Mammary microvascular endothelial cell (primary cell): ENCODE measurements around the gene STAU1. TPM values are rescaled to one million over a fixed set of nuclear protein-coding genes. Genes with fewer than 3 reads are reported as not detected.

Source experiments
- total RNA-seq: library from RNA; depleted of rRNA; stranded (reverse); fragments of >200 nt; gene quantifications from 2 replicates; pipeline ENCODE4 v1.2.3, GENCODE V29; 2015

STAU1 gene, protein sequence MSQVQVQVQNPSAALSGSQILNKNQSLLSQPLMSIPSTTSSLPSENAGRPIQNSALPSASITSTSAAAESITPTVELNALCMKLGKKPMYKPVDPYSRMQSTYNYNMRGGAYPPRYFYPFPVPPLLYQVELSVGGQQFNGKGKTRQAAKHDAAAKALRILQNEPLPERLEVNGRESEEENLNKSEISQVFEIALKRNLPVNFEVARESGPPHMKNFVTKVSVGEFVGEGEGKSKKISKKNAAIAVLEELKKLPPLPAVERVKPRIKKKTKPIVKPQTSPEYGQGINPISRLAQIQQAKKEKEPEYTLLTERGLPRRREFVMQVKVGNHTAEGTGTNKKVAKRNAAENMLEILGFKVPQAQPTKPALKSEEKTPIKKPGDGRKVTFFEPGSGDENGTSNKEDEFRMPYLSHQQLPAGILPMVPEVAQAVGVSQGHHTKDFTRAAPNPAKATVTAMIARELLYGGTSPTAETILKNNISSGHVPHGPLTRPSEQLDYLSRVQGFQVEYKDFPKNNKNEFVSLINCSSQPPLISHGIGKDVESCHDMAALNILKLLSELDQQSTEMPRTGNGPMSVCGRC
- 54.1 and 57.6 TPM in 2 replicates for total RNA-seq

DNA sequence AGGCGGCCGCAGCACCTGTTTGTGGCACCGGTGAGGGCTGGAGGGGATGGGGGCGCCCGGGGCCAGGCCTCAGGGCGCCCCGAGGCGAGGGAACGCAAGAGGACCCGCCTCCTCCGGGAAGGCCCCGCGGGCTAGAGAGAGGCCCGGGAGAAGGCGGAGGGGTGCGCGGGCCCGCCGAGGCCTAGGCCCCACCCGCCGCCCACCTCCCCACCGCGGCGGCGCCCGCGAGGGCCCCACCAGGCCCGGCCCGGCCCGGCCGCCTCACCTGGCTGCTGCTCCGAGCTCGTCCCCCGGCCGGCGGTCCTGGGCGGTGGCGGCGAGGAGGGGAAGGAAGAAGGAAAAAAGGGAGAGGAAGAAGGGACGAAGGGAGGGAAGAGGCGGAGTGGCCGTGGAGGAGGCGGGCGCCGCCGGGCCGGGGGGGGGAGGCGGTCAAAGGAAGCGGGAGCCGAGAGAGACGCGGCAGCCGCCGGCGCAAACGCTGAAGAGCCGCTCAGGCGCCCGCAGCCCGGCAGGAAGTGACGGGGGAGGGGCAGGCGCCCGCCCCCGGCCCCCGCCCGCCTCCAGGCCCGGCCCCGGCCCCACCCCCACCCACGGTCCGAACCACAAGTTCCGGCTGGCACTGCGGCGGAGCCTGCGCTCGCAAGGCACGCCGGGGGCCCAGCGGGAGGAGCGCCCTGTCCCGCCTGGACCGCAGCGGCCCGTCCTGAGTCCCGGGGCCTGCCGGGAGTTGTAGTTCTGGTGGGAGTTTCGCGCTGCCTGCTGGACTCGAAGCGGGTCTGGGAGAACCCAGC lies at the start of gene STAU1:
Gene STAU1, minus strand, starts transcription at position 484 of the 791 bp plus-strand sequence. CDS start 22,133 bp downstream, outside the sequence.

GRCh38 chr20:49219091-49219923 lies 31.2 kb upstream of the STAU1 start, which contains the start of gene DDX27:
TSS of gene DDX27 (plus strand) at chr20:49219416. CDS start at chr20:49219449, 33 bp downstream.

Other genes with a start within 250 kb of the STAU1 start
- 172 and 179 TPM in 2 replicates for gene CSE1L, start 142.0 kb downstream of the STAU1 start, total RNA-seq
- gene DDX27, start 31.1 kb upstream of the STAU1 start, total RNA-seq, result 16.0 and 23.4 TPM in 2 replicates
- gene ZNFX1, start 89.7 kb upstream of the STAU1 start, total RNA-seq, result 42.6 and 44.2 TPM in 2 replicates